Activated CD4-positive, alpha-beta T cell treated with anti-CD3 and anti-CD28 coated beads for 36 hours (primary cell): Measurements from ENCODE around the gene COL23A1. TPM values are rescaled to one million over a fixed set of nuclear protein-coding genes. Genes with fewer than 3 reads are reported as not detected.

Source experiments
- ATAC-seq: fragments of 200-7000 bp; cut with Tn5 transposase; one replicate; pipeline ENCODE4 v1.10.0; 2021; ENCODE audit warnings: mild to moderate bottlenecking, moderate library complexity
- CTCF ChIA-PET: fragments of 350-600 bp; sonication (Branson Sonifier 250); formaldehyde crosslinking; loops from one replicate; lab custom pipeline; 2021; ENCODE audit warnings: antibody characterized with exemption; lab: Charles Lee
- POLR2A ChIA-PET: fragments of 350-600 bp; sonication (Branson Sonifier 250); formaldehyde crosslinking; loops from one replicate; lab custom pipeline; 2021; ENCODE audit warnings: antibody characterized with exemption, inconsistent platforms; lab: Charles Lee
- DNase-seq: peaks from one replicate; pipeline ENCODE4 v3.0.0-alpha.2; 2020
- H3K27ac Mint-ChIP-seq: one replicate; pipeline ENCODE4 v1.8.0; 2021; ENCODE audit warnings: mixed read lengths
- H3K27me3 Mint-ChIP-seq: one replicate; pipeline ENCODE4 v1.8.0; 2021; ENCODE audit warnings: mixed read lengths
- H3K36me3 Mint-ChIP-seq: one replicate; pipeline ENCODE4 v1.8.0; 2021; ENCODE audit warnings: low read depth, mixed read lengths
- H3K4me1 Mint-ChIP-seq: one replicate; pipeline ENCODE4 v1.8.0; 2021; ENCODE audit warnings: mixed read lengths
- H3K4me3 Mint-ChIP-seq: one replicate; pipeline ENCODE4 v1.8.0; 2021; ENCODE audit warnings: mild to moderate bottlenecking, moderate library complexity, mixed read lengths
- H3K9me3 Mint-ChIP-seq: one replicate; pipeline ENCODE4 v1.8.0; 2021; ENCODE audit warnings: low read depth, mixed read lengths
- intact Hi-C, 2 experiments: fragments of 100-400 bp; cut with DNase I in 1 of 2; cut with micrococcal nuclease in 1 of 2; formaldehyde crosslinking; loops; one replicate each; pipeline versions ENCODE4 v1.14.2 to v1.15.1; 2022 to 2024; cut with DNase I, micrococcal nuclease
- total RNA-seq, 2 experiments: library from RNA; stranded (reverse); gene quantifications; one replicate each; pipeline ENCODE4 v1.2.3, GENCODE V29; 2021

Gene COL23A1
- total RNA-seq, 2 experiments from 2014 or later, result not detected

GRCh38 chr5:178281331-178281730 lies 308.9 kb downstream of the COL23A1 start:
- ChIA-PET CTCF (interaction anchor here (0.6 kb wide), 1 partner anchor 8 kb away, joined by 3 read pairs; no protein-coding TSS in a partner anchor), POLR2A (no interaction called here)
- H3K27ac Mint-ChIP-seq, result no peak overlapping the region
- intact Hi-C loops, result loop anchor here (2.0 to 5.0 kb wide), 4 partner anchors 269 to 1211 kb away; no protein-coding TSS in a partner anchor
- H3K4me1 Mint-ChIP-seq, result peaks cover 3% of the 10 kb centered on the region
- H3K9me3 Mint-ChIP-seq, result peaks cover 10% of the 10 kb centered on the region
- DNase-seq (no peak), ATAC-seq (no peak)
- peaks cover 8% of the 10 kb centered on the region for H3K27me3 Mint-ChIP-seq
- H3K4me3 Mint-ChIP-seq, result no peak overlapping the region
- H3K36me3 Mint-ChIP-seq, result no peaks in the 10 kb centered on the region

GRCh38 chr5:178280631-178281030 lies 309.6 kb downstream of the COL23A1 start:
- H3K27ac Mint-ChIP-seq, result no peak overlapping the region

GRCh38 chr5:178279723-178280438 lies 310.3 kb downstream of the COL23A1 start:
- CTCF ChIA-PET, result interaction anchor here (0.6 to 1.5 kb wide), 12 partner anchors 11 to 1214 kb away, joined by 3 to 6 read pairs (median 3); partner anchors contain the start of gene COL23A1
- POLR2A ChIA-PET, result no interaction called here
- intact Hi-C loops, result loop anchor here (1.0 to 5.0 kb wide), 6 partner anchors 271 to 1212 kb away; partner anchors contain the start of gene COL23A1 (in 1 of the 2)
- Mint-ChIP-seq H3K36me3 (no peaks in the 10 kb centered on the region), H3K4me3 (no peak overlapping the region), H3K9me3 (peaks cover 10% of the 10 kb centered on the region), H3K27ac (no peak overlapping the region), H3K4me1 (peaks cover 3% of the 10 kb centered on the region), H3K27me3 (peaks cover 8% of the 10 kb centered on the region)
- DNase-seq, result peak; percentile 82
- peak; percentile 53 for ATAC-seq

More at GRCh38 chr5:178280631-178281030, 309.6 kb downstream of the COL23A1 start:
- ChIA-PET POLR2A (no interaction called here), CTCF (interaction anchor here (0.6 to 1.5 kb wide), 10 partner anchors 10 to 1213 kb away, joined by 3 to 6 read pairs (median 3); partner anchors contain the start of gene COL23A1)
- intact Hi-C loops, result loop anchor here (1.0 to 5.0 kb wide), 6 partner anchors 270 to 1212 kb away; partner anchors contain the start of gene COL23A1 (in 1 of the 2)
- Mint-ChIP-seq H3K9me3 (peaks cover 10% of the 10 kb centered on the region), H3K4me1 (peaks cover 3% of the 10 kb centered on the region), H3K36me3 (no peaks in the 10 kb centered on the region), H3K27me3 (peaks cover 8% of the 10 kb centered on the region), H3K4me3 (no peak overlapping the region)
- ATAC-seq, result no peak
- no peak for DNase-seq

GRCh38 chr5:178279026-178279722 lies 311.0 kb downstream of the COL23A1 start:
- no peak for ATAC-seq
- DNase-seq, result no peak
- CTCF ChIA-PET, result interaction anchor here (0.5 to 1.5 kb wide), 5 partner anchors 43 to 325 kb away, joined by 3 to 6 read pairs (median 4); no protein-coding TSS in a partner anchor
- Mint-ChIP-seq H3K27me3 (peaks cover 8% of the 10 kb centered on the region), H3K4me3 (no peak overlapping the region), H3K9me3 (peaks cover 10% of the 10 kb centered on the region), H3K27ac (no peak overlapping the region), H3K4me1 (peaks cover 3% of the 10 kb centered on the region), H3K36me3 (no peaks in the 10 kb centered on the region)
- POLR2A ChIA-PET, result no interaction called here
- intact Hi-C loops, result no loop called here

GRCh38 chr5:178278358-178279023 lies 311.7 kb downstream of the COL23A1 start:
- intact Hi-C loops, result no loop called here
- ChIA-PET POLR2A (no interaction called here), CTCF (interaction anchor here (0.5 to 0.8 kb wide), 3 partner anchors 272 to 566 kb away, joined by 3 to 4 read pairs (median 3); no protein-coding TSS in a partner anchor)
- Mint-ChIP-seq H3K36me3 (no peaks in the 10 kb centered on the region), H3K4me1 (peaks cover 3% of the 10 kb centered on the region), H3K27ac (no peak overlapping the region), H3K27me3 (peaks cover 8% of the 10 kb centered on the region), H3K9me3 (peaks cover 4% of the 10 kb centered on the region), H3K4me3 (no peak overlapping the region)
- ATAC-seq, result no peak
- no peak for DNase-seq

- Mint-ChIP-seq H3K27me3 (peaks cover 8% of the 10 kb centered on the region), H3K4me1 (peaks cover 3% of the 10 kb centered on the region), H3K36me3 (no peaks in the 10 kb centered on the region), H3K4me3 (no peak overlapping the region), H3K9me3 (no peaks in the 10 kb centered on the region), H3K27ac (no peak overlapping the region)
- ATAC-seq (no peak), DNase-seq (no peak)
- ChIA-PET POLR2A (no interaction called here), CTCF (interaction anchor here (0.6 kb wide), 1 partner anchor 566 kb away, joined by 3 read pairs; no protein-coding TSS in a partner anchor)
- intact Hi-C loops, result no loop called here
Measured at GRCh38 chr5:178277866-178278265, 312.3 kb downstream of the COL23A1 start.

GRCh38 chr5:178277346-178277745 lies 312.8 kb downstream of the COL23A1 start:
- no peaks in the 10 kb centered on the region for H3K36me3 Mint-ChIP-seq
- DNase-seq (no peak), ATAC-seq (no peak)
- CTCF ChIA-PET, result no interaction called here
- peaks cover 8% of the 10 kb centered on the region for H3K27me3 Mint-ChIP-seq
- intact Hi-C loops, result no loop called here
- H3K9me3 Mint-ChIP-seq, result no peaks in the 10 kb centered on the region
- POLR2A ChIA-PET, result no interaction called here
- no peak overlapping the region for H3K4me3 Mint-ChIP-seq
- H3K4me1 Mint-ChIP-seq, result peaks cover 3% of the 10 kb centered on the region
- no peak overlapping the region for H3K27ac Mint-ChIP-seq

GRCh38 chr5:178274781-178275537 lies 315.2 kb downstream of the COL23A1 start:
- DNase-seq, result no peak
- intact Hi-C loops, result no loop called here
- POLR2A ChIA-PET, result interaction anchor here (0.7 kb wide), 1 partner anchor 480 kb away, joined by 3 read pairs; no protein-coding TSS in a partner anchor
- Mint-ChIP-seq H3K9me3 (no peaks in the 10 kb centered on the region), H3K27me3 (peaks cover 5% of the 10 kb centered on the region), H3K4me1 (peaks cover 3% of the 10 kb centered on the region), H3K27ac (no peak overlapping the region), H3K36me3 (no peaks in the 10 kb centered on the region), H3K4me3 (no peak overlapping the region)
- CTCF ChIA-PET, result no interaction called here
- no peak for ATAC-seq

- ChIA-PET CTCF (interaction anchor here (1.9 kb wide), 1 partner anchor 10 kb away, joined by 8 read pairs; no protein-coding TSS in a partner anchor), POLR2A (interaction anchor here (0.7 kb wide), 1 partner anchor 481 kb away, joined by 3 read pairs; no protein-coding TSS in a partner anchor)
- intact Hi-C loops, result no loop called here
- no peak for ATAC-seq
- Mint-ChIP-seq H3K36me3 (no peaks in the 10 kb centered on the region), H3K4me1 (no peaks in the 10 kb centered on the region), H3K27me3 (peaks cover 2% of the 10 kb centered on the region), H3K9me3 (no peaks in the 10 kb centered on the region), H3K4me3 (no peak overlapping the region), H3K27ac (no peak overlapping the region)
- no peak for DNase-seq
Measured at GRCh38 chr5:178273665-178274541, 316.3 kb downstream of the COL23A1 start.

GRCh38 chr5:178273041-178273440 lies 317.2 kb downstream of the COL23A1 start:
- Mint-ChIP-seq H3K9me3 (no peaks in the 10 kb centered on the region), H3K27ac (no peak overlapping the region), H3K36me3 (no peaks in the 10 kb centered on the region), H3K4me1 (no peaks in the 10 kb centered on the region), H3K4me3 (no peak overlapping the region), H3K27me3 (peaks cover 2% of the 10 kb centered on the region)
- ATAC-seq (no peak), DNase-seq (no peak)
- POLR2A ChIA-PET, result no interaction called here
- CTCF ChIA-PET, result interaction anchor here (0.5 to 1.9 kb wide), 2 partner anchors 11 to 13 kb away, joined by 3 to 8 read pairs; no protein-coding TSS in a partner anchor
- intact Hi-C loops, result no loop called here
